K562 (cell line): ENCODE data around the gene MRPL44. TPM values are rescaled to one million over a fixed set of nuclear protein-coding genes. Genes with fewer than 3 reads are reported as not detected.

Source experiments
- ATAC-seq: fragments of 200-7000 bp; cut with Tn5 transposase; 3 replicates; pipeline ENCODE4 v1.9.1; 2020; ENCODE audit warnings: moderate library complexity
- BruUV-seq: library from RNA; stranded (reverse); fragments of 400-500 nt; replicated peaks from 2 replicates; lab custom pipeline; 2021; lab: Mats Ljungman, UMichigan
- CTCF ChIA-PET: fragments of 300-600 bp; formaldehyde crosslinking; extraction: SDS; loops from one replicate; lab custom pipeline; 2021; ENCODE audit warnings: low intra/inter-chr PET ratio; lab: Yijun Ruan, JAX
- POLR2A ChIA-PET: fragments of 300-600, 350-650 bp; sonication (Branson Sonifier 250); formaldehyde crosslinking; extraction: SDS; loops from one replicate; lab custom pipeline; 2021; ENCODE audit warnings: antibody characterized with exemption, inconsistent platforms; lab: Yijun Ruan, JAX
- DNase-seq, 4 experiments: peaks; one replicate each; pipeline versions ENCODE4 v3.0.0 to v3.0.0-alpha.2; 2011 to 2018; ENCODE audit warnings: low spot score in 3 of 4, mixed read lengths in 3 of 4; ENCODE audit errors: extremely low read depth in 1 of 4
- FAIRE-seq: peaks from 2 replicates; lab custom pipeline; 2011; peaks lifted over from hg19 to GRCh38; lab: Jason Lieb, UNC
- H2AFZ ChIP-seq: 2 replicates; pipeline ENCODE4 v1.6.0; 2011; ENCODE audit warnings: low read depth, low read length, control low read depth, inconsistent platforms
- H3K27ac ChIP-seq: fragments of 200-600 bp; 3 replicates; pipeline ENCODE4 v1.8.0; 2011; ENCODE audit warnings: low read depth, mild to moderate bottlenecking, control low read depth, inconsistent platforms, low read length, moderate library complexity, mixed read lengths; ENCODE audit errors: extremely low read depth
- H3K27me3 ChIP-seq, 2 experiments: fragments of 300-600 bp in 1 of 2; 2 replicates in 1 of 2; 3 replicates in 1 of 2; pipeline versions ENCODE4 v1.6.0 to v1.8.0; 2011; ENCODE audit warnings: inconsistent platforms in 2 of 2, low read length in 2 of 2, mild to moderate bottlenecking in 1 of 2, mixed read lengths in 1 of 2, moderate library complexity in 1 of 2; ENCODE audit not compliant: control insufficient read depth in 2 of 2, insufficient read depth in 2 of 2
- H3K36me3 ChIP-seq: fragments of 300-600 bp; 3 replicates; pipeline ENCODE4 v1.8.0; 2011; ENCODE audit warnings: mild to moderate bottlenecking, low read length, inconsistent platforms; ENCODE audit not compliant: control insufficient read depth, insufficient read depth
- H3K4me1 ChIP-seq, 2 experiments: fragments of 200-600 bp in 1 of 2; replicated peaks in 1 of 2; 2 replicates in 1 of 2; 3 replicates in 1 of 2; pipeline versions ENCODE4 v1.5.1 to v1.8.0; 2011; ENCODE audit warnings: inconsistent platforms in 2 of 2, low read length in 2 of 2, mild to moderate bottlenecking in 1 of 2, mixed read lengths in 1 of 2, moderate library complexity in 1 of 2; ENCODE audit not compliant: control insufficient read depth in 2 of 2, insufficient read depth in 2 of 2
- H3K4me2 ChIP-seq: 2 replicates; pipeline ENCODE4 v1.6.1; 2011; ENCODE audit warnings: low read length, control low read depth, inconsistent platforms, mixed read lengths; ENCODE audit not compliant: insufficient read depth
- H3K4me3 ChIP-seq: fragments of 200-600 bp; sonication (generic), shearing (Covaris generic); 2 replicates; pipeline ENCODE4 v1.5.1; 2016; ENCODE audit warnings: control low read depth, inconsistent platforms
- H3K79me2 ChIP-seq: fragments of 200-600 bp; 3 replicates; pipeline ENCODE4 v1.8.0; 2011; ENCODE audit warnings: low read length, inconsistent platforms; ENCODE audit not compliant: control insufficient read depth, insufficient read depth
- H3K9ac ChIP-seq, 2 experiments: 2 replicates each; pipeline versions ENCODE4 v1.6.0 to v1.6.1; 2011; ENCODE audit warnings: low read depth in 2 of 2, low read length in 2 of 2, control low read depth in 1 of 2, inconsistent platforms in 1 of 2, mild to moderate bottlenecking in 1 of 2, mixed read lengths in 1 of 2; ENCODE audit not compliant: insufficient read depth in 1 of 2
- H3K9me1 ChIP-seq: one replicate; pipeline ENCODE4 v1.6.0; 2011; ENCODE audit warnings: inconsistent platforms, mild to moderate bottlenecking, low read length, moderate library complexity; ENCODE audit not compliant: control insufficient read depth, insufficient read depth
- H3K9me3 ChIP-seq: replicated peaks from 2 replicates; pipeline ENCODE4 v1.5.1; 2011; ENCODE audit warnings: low read depth, low read length, inconsistent platforms; ENCODE audit not compliant: control insufficient read depth, insufficient read depth
- H4K20me1 ChIP-seq: replicated peaks from 2 replicates; pipeline ENCODE4 v1.6.1; 2011; ENCODE audit warnings: low read length, inconsistent platforms, mixed read lengths; ENCODE audit not compliant: control insufficient read depth, insufficient read depth
- BRF1 ChIP-seq: IDR thresholded peaks from 3 replicates; pipeline ENCODE4 v1.6.1; 2011; ENCODE audit warnings: borderline replicate concordance, mild to moderate bottlenecking; ENCODE audit not compliant: insufficient read length; ENCODE audit errors: extremely low read depth
- CBX5 ChIP-seq: IDR thresholded peaks from 2 replicates; pipeline ENCODE4 v1.6.1; 2014; ENCODE audit warnings: low read depth, borderline replicate concordance
- CHD1 ChIP-seq: fragments of 200-600 bp; sonication (generic); IDR thresholded peaks from one replicate; pipeline ENCODE4 v1.6.1; 2012; ENCODE audit warnings: mild to moderate bottlenecking, moderate library complexity, low read length, inconsistent platforms
- FOXJ2 ChIP-seq: fragments of 200-800 bp; sonication (Bioruptor generic); IDR thresholded peaks from 2 replicates; pipeline ENCODE4 v1.6.1; 2016; ENCODE audit warnings: missing genetic modification characterization, missing compliant biosample characterization
- FOXK1 ChIP-seq: sonication (generic); formaldehyde crosslinking; IDR thresholded peaks from 2 replicates; pipeline ENCODE4 v1.8.0; 2022; ENCODE audit warnings: missing genetic modification reagents, mild to moderate bottlenecking, borderline replicate concordance
- HLTF ChIP-seq: fragments of 450-650 bp; IDR thresholded peaks from 2 replicates; pipeline ENCODE4 v1.6.1; 2016
- KDM4B ChIP-seq, 2 experiments: fragments of 450-650 bp in 1 of 2; sonication (generic) in 1 of 2; IDR thresholded peaks; 2 replicates each; pipeline ENCODE4 v1.6.1; 2016 to 2017; ENCODE audit warnings: borderline replicate concordance in 2 of 2, antibody characterized with exemption in 1 of 2, low read depth in 1 of 2, mild to moderate bottlenecking in 1 of 2
- L3MBTL2 ChIP-seq: fragments of 450-650 bp; IDR thresholded peaks from 2 replicates; pipeline ENCODE4 v1.6.1; 2016; ENCODE audit warnings: mild to moderate bottlenecking, moderate library complexity
- MXI1 ChIP-seq: IDR thresholded peaks from 2 replicates; pipeline ENCODE4 v1.6.1; 2011; ENCODE audit warnings: low read depth, mild to moderate bottlenecking, improper control_type of control experiment, low read length
- NCOA6 ChIP-seq: fragments of 450-650 bp; IDR thresholded peaks from 2 replicates; pipeline ENCODE4 v1.6.1; 2017; ENCODE audit warnings: mild to moderate bottlenecking
- PRMT5 ChIP-seq: sonication (generic); formaldehyde crosslinking; IDR thresholded peaks from 2 replicates; pipeline ENCODE4 v1.5.0; 2020; ENCODE audit warnings: missing genetic modification reagents
- PTRF ChIP-seq: fragments of 450-650 bp; IDR thresholded peaks from 2 replicates; pipeline ENCODE4 v1.6.1; 2016; ENCODE audit warnings: mild to moderate bottlenecking, missing genetic modification characterization, missing compliant biosample characterization
- RFX5 ChIP-seq: IDR thresholded peaks from 2 replicates; pipeline ENCODE4 v1.6.1; 2011; ENCODE audit warnings: low read depth, mild to moderate bottlenecking, improper control_type of control experiment, low read length
- XRCC3 ChIP-seq: fragments of 450-650 bp; IDR thresholded peaks from 2 replicates; pipeline ENCODE4 v1.6.1; 2017; ENCODE audit warnings: mild to moderate bottlenecking, moderate library complexity
- ZBTB8A ChIP-seq: fragments of 450-650 bp; IDR thresholded peaks from 2 replicates; pipeline ENCODE4 v1.6.1; 2018; ENCODE audit warnings: mild to moderate bottlenecking, moderate library complexity; ENCODE audit not compliant: partially characterized antibody
- ZC3H8 ChIP-seq: fragments of 450-650 bp; IDR thresholded peaks from 2 replicates; pipeline ENCODE4 v1.6.1; 2017
- ZNF384 ChIP-seq: IDR thresholded peaks from 2 replicates; pipeline ENCODE4 v1.6.1; 2012; ENCODE audit warnings: low read depth, low read length, improper control_type of control experiment
- ZNF395 ChIP-seq: fragments of 200-800 bp; sonication (Bioruptor generic); IDR thresholded peaks from 2 replicates; pipeline ENCODE4 v1.6.1; 2017; ENCODE audit warnings: missing genetic modification characterization, missing compliant biosample characterization
- ZNF583 ChIP-seq: fragments of 250-450 bp; sonication (Bioruptor Pico); IDR thresholded peaks from 2 replicates; pipeline ENCODE4 v1.4.0; 2020
- ZNF695 ChIP-seq: fragments of 450-650 bp; formaldehyde crosslinking; IDR thresholded peaks from 2 replicates; pipeline ENCODE4 v1.4.0; 2020; ENCODE audit warnings: mild to moderate bottlenecking, moderate library complexity
- WGBS: fragments of 100-300 bp; shearing (Covaris generic); methylation state at CpG from one replicate; pipeline ENCODE4 v1.1.6; 2016; ENCODE audit warnings: low coverage, mixed read lengths; ENCODE audit not compliant: insufficient coverage; ENCODE audit errors: missing lambda C conversion rate; 5-methylcytosine and 5-hydroxymethylcytosine counted together
- in situ Hi-C: fragments of 300-500 bp; cut with MboI; formaldehyde crosslinking; loops from 4 replicates; pipeline ENCODE4 v1.15.0; 2018; ENCODE audit warnings: inconsistent platforms, mixed read lengths
- intact Hi-C: fragments of 100-400 bp; cut with micrococcal nuclease; formaldehyde crosslinking; loops from 2 replicates; pipeline ENCODE4 v1.14.2; 2022
- polyA plus RNA-seq, 8 experiments: library from polyadenylated mRNA; depleted of rRNA in 4 of 8; stranded (reverse) in 5 of 8; unstranded in 3 of 8; fragments of >200 nt; fragmentation: Nextera tagmentation in 2 of 8; fragmentation: Illumina TruSeq in 1 of 8; extraction: Ambion mirVana in 2 of 8; extraction: Trizol in 1 of 8; gene quantifications; 2 replicates each; pipeline versions ENCODE4 v1.2.1 to v1.2.3, GENCODE V29; 2011 to 2014; ENCODE audit warnings: inconsistent platforms in 1 of 8, missing spikeins in 1 of 8
- total RNA-seq, 7 experiments: library from RNA; depleted of rRNA in 6 of 7; stranded (reverse); fragments of >200 nt in 6 of 7; fragmentation: Illumina TruSeq in 2 of 7; extraction: Trizol in 2 of 7; gene quantifications; 2 replicates each; pipeline versions ENCODE4 v1.2.1 to v1.2.3, GENCODE V29; 2011 to 2021; ENCODE audit warnings: low replicate concordance in 1 of 7

Gene MRPL44
- total and polyA plus RNA-seq, 9 of the 15 experiments (the other 6 are each of a cell fraction or from before 2014, with no cell fraction given), result 10.4 to 26.0 (median 20.2) TPM

- TF ChIP-seq BRF1, result no peak
- TF ChIP-seq ZBTB8A, result no peak
- TF ChIP-seq FOXJ2 (tag), result no peak
- TF ChIP-seq HLTF, result no peak
- TF ChIP-seq CBX5, result no peak
- TF ChIP-seq ZNF384, result no peak
- TF ChIP-seq ZC3H8, result no peak
- TF ChIP-seq L3MBTL2, result no peak
- H3K27me3 ChIP-seq, result peaks cover 0 to 4% of the 10 kb centered on the region in 2 experiments; a peak in 1 of 5 replicates
- DNase-seq, result no peak
- no peaks in the 10 kb centered on the region for H3K9me1 ChIP-seq
- in situ Hi-C loops (no loop called here), intact Hi-C loops (no loop called here)
- no TSS peak for BruUV-seq
- ATAC-seq, result no peak
- 5% methylated on average over 4 of the region's 4 CpGs for WGBS
- H3K4me3 ChIP-seq, result no peak overlapping the region
- ChIA-PET CTCF (no interaction called here), POLR2A (no interaction called here)
- H3K9ac ChIP-seq, result no peak overlapping the region
- H2AFZ ChIP-seq, result no peak overlapping the region
- H4K20me1 ChIP-seq, result no peaks in the 10 kb centered on the region
- no peak overlapping the region for H3K4me2 ChIP-seq
- H3K27ac ChIP-seq, result no peak overlapping the region
- no peaks in the 10 kb centered on the region for H3K36me3 ChIP-seq
- H3K4me1 ChIP-seq, result no peaks in the 10 kb centered on the region
- H3K79me2 ChIP-seq, result no peaks in the 10 kb centered on the region
- FAIRE-seq, result no peak
- H3K9me3 ChIP-seq, result no peaks in the 10 kb centered on the region
Measured at GRCh38 chr2:224014336-224014735, 57.1 kb downstream of the MRPL44 start.

DNA sequence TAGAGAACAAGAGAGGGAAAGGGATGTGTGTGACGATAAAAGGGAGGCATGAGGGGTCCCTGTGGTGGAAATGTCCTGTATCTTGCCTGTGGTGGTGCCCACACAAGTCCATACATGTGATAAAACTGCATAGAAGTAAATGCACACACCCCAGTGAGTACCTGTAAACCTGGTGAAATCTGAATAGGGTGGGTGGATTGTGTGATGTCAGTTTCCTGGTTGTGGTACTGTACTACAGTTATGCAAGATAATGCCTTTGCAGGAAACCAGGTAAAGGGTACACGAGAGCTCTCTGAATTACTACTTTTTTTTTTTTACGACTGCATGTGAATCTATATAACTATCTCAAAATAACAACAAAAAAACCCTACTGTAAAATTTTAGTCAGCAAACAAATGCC is 59.7 kb downstream of the MRPL44 start:
- H3K9me3 ChIP-seq, result no peaks in the 10 kb centered on the region
- CTCF ChIA-PET, result no interaction called here
- no peak overlapping the region for H3K4me2 ChIP-seq
- intact Hi-C loops (no loop called here), in situ Hi-C loops (no loop called here)
- no peak for ATAC-seq
- no peaks in the 10 kb centered on the region for H3K36me3 ChIP-seq
- no peak for FAIRE-seq
- no peak for DNase-seq
- no peak overlapping the region for H3K9ac ChIP-seq
- H3K79me2 ChIP-seq, result no peaks in the 10 kb centered on the region
- H3K4me1 ChIP-seq, result no peaks in the 10 kb centered on the region
- WGBS, result 8% methylated on average over 2 of the region's 3 CpGs
- POLR2A ChIA-PET, result no interaction called here
- no peaks in the 10 kb centered on the region for H3K9me1 ChIP-seq
- no peak overlapping the region for H3K27ac ChIP-seq
- H4K20me1 ChIP-seq, result no peaks in the 10 kb centered on the region
- peaks cover 0 to 2% of the 10 kb centered on the region in 2 experiments; a peak in 2 of 5 replicates for H3K27me3 ChIP-seq
- H3K4me3 ChIP-seq, result no peak overlapping the region
- H2AFZ ChIP-seq, result no peak overlapping the region
- no TSS peak for BruUV-seq
- TF ChIP-seq ZNF695 (CRISPR knock-in tag), result no peak
- no peak for TF ChIP-seq NCOA6
- TF ChIP-seq CHD1, result no peak
- no peak for TF ChIP-seq KDM4B (IDR thresholded peaks at IDR 0.05; ENCODE audit: borderline replicate concordance in 2 of 2, low read depth in 1 of 2)
- no peak for TF ChIP-seq PRMT5 (CRISPR knock-in tag)
- no peak for TF ChIP-seq FOXJ2 (tag)
- no peak for TF ChIP-seq ZNF583 (CRISPR knock-in tag)
- no peak for TF ChIP-seq PTRF (tag)
- no peak for TF ChIP-seq RFX5
- TF ChIP-seq ZNF395 (CRISPR knock-in tag), result no peak
- TF ChIP-seq XRCC3, result no peak
- no peak for TF ChIP-seq MXI1
- TF ChIP-seq FOXK1 (CRISPR knock-in tag), result no peak
